Stimulated activated CD4-positive, alpha-beta T cell treated with anti-CD3 and anti-CD28 coated beads, Interleukin-1b, Interleukin-23, amount 100 ng/mL, for 1 hour (primary cell): ENCODE data around the gene ACACA.
"Not testable (repeated sequence)": the region's sequence is repeated elsewhere in the genome, so short reads cannot be mapped to it uniquely, and the experiment has no call there.

ENCODE experiments used
- DNase-seq, 2 donors: peaks; one replicate each; pipeline ENCODE4 v3.0.0-alpha.2; 2020; ENCODE audit warnings: low read depth in 2 of 2

ACACA gene

GRCh38 chr17:37393352-37393751, 13.3 kb downstream of the ACACA start:
- no peak for DNase-seq

DNA sequence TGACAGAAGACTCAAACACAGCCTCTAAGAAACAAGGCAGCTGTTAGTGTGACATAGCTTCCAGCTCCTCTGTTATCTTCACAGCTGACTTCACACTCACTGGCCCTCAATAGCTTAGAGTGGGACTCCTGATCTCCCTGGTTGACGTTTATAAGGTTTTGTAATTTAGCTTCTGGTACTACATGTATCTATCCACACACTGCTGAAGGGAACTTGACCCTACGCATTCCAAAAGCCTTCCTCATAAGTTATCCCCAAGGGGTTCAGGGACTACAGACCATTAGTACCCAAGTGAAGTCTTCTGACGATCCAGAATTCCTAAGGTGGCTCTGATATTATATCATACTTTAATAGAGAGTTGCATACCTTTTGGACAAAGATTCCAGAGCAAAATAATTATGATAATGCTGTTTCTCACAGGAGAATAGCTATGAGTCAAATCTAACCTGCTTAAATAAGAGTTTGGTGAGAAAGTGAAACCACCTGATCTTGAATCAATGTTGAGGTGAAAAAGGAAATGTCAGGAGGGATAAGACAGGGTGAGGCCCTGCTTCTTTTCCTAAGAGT, 14.5 kb downstream of the ACACA start:
- no peak for DNase-seq

GRCh38 chr17:37391146-37391545, 15.5 kb downstream of the ACACA start:
- DNase-seq = no peak

DNA sequence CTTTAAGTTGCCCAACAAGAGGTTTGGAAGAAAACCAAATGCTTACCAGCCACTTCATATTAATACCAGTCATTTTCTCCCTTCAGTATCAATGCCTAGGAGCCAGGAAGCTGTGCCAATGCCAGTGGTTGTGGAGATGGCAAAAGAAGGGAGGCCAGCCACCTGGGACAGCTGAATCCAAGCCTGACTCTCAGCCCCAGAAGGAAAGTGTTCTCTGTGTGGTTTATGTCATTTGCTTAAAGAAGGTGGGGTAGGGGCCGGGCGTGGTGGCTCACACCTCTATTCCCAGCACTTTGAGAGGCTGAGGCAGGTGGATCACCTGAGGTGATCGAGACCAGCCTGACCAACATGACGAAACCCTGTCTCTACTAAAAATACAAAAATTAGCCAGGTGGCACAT, 17.5 kb downstream of the ACACA start:
- no peak for DNase-seq

DNA sequence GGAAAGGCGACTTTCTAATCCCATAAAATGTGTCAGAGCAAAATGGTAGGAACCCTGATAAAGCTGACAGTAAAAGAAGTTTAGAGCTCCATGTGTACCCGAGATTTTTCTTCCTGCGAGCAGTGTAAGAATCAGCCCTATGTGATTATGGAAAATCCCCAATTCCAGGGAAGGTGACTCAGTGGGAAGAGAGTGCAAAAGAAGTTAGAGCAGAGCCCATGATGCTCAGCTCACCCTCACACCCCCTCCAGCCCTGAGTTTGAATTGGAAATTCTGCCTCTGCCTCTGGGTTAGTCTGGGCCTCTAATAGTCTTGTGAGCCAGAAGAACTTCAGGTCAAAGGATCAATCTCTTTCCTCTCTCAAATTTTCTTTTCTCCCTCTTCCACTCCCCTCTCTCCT, 18.4 kb downstream of the ACACA start:
- no peak for DNase-seq

DNA sequence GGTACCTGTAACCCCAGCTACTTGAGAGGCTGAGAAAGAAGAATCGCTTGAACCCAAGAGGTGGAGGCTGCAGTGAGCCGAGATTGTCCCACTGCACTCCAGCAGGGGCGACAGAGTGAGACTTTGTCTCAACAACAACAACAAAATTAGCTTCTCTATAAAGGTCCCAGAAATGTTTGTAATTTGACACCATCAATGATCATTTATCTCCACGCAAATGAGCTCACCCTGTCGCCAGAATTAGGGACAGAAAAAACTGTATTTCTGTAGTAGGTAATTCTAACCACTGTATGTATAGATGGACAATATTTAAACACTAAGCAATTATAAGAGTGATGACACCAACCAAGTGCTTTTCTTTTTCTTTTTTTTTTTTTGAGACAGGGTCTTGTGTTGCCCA, 20.2 kb downstream of the ACACA start:
- no peak for DNase-seq

- DNase-seq = no peak
Observed at GRCh38 chr17:37385474-37385990, 21.1 kb downstream of the ACACA start.

- no peak for DNase-seq
Observed at GRCh38 chr17:37384560-37385149, 22.0 kb downstream of the ACACA start.

DNA sequence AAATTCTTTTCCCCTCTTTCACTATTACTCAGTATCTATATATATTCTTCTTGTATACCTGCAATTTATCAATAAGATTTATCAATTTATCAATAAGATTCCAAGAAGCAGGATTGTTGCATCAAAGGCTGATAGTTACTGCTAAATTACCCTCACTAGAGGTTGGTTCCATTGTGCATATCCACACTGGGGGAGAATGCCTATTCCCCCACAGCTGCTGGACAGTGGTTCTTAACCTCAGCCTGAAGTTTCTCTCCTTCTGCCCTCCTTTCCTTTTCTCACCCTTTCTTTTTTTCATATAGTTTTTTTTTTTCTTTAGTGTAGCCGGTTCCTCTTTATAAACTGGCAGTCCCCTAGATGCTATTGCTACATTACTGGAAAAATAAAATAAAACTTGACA, 24.6 kb downstream of the ACACA start:
- no peak for DNase-seq

GRCh38 chr17:37375706-37376105, 30.9 kb downstream of the ACACA start, which contains the start of gene C17orf78:
Gene C17orf78, plus strand, starts transcription at chr17:37375985. Its CDS starts 108 bp downstream, at chr17:37376093.
- DNase-seq = no peak

DNA sequence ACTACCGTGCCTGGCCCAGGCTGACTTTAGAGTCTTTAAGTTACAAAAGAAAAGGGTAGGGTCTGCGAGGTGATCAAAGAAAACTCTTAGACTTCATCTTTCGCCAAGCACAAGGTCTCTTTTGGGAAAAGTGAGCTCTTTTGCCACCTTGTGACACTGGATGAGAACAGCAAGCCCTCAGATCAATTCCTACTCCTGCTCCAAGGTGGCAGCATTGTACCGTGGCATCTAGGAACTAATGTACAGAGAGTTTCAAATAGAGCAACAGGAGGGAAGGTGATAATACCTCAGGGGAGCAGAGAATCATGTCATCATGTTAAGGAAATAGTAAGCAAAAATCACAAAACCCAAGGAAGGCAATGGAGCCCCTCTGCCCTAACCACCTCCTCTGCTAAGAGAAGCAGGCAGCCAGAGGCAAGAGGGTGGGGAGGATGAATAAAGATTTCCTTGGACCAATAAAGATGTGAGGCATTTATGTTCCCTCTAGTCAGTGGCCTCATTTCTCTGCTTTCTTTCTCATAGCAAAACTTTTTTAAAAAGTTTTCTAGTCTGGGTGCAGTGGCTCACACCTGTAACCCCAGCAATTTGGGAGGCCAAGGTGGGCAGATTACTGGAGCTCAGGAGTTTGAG, 33.0 kb downstream of the ACACA start:
- peak; percentile 19 to 34 for DNase-seq

- DNase-seq = no peak
Observed at GRCh38 chr17:37368577-37368976, 38.1 kb downstream of the ACACA start.

DNA sequence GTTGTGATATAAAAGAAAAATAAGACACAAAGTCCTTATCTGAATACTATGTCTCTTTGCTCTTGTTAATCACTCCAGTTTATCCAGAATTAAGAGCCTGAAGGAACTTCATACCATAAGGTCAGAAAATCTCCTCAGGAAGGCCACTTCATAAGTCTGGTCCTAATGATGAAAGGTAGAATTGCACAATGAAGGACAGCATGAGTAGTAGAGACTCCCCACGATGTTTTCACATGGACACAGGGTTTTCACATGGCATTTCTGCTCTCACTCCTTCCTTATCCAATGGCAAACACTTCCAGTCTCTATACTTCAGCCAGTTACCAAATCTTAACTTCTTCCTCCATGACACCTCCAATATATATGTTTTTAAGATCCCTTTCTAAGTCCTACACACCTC, 41.0 kb downstream of the ACACA start:
- DNase-seq = no peak

DNA sequence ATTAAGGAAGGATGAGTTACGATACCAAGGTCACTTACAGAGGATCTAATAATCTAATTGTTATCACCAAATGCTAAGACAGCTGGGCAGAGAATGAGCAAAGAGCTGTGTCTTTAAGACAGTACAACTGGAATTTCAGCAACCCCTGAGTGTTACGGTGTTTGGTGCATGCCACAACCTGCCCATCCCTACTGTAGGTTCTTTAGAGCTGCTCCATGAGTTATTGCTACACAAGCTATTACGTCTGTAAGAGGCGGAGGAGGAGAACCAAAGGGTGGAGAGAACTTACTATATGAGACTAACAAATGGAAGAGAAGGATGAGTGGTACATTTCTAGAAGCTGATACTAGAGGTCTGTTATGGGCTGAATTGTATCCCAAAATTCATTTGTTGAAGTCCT, 45.1 kb downstream of the ACACA start:
- DNase-seq = no peak

DNA sequence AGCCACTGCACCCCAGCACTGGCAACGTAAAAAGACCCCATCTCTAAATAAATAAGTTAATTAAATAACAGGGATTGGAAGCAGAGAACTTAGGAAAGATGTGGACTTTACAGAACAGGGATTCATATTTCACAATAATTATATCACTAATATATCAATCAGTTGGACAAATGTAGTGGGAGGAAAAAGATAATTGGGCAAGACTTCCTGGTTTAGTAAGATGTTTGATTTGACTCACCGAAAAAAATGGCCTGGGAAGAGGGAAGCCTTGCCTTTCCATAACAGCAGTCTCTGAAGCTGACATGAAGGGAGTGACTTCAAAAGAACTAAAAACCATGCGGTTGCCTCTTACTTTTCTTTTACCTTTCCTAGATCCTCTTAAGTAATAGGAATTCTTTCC, 46.0 kb downstream of the ACACA start:
- DNase-seq = no peak

- DNase-seq = no peak
Observed at GRCh38 chr17:37359682-37360188, 46.9 kb downstream of the ACACA start.

DNA sequence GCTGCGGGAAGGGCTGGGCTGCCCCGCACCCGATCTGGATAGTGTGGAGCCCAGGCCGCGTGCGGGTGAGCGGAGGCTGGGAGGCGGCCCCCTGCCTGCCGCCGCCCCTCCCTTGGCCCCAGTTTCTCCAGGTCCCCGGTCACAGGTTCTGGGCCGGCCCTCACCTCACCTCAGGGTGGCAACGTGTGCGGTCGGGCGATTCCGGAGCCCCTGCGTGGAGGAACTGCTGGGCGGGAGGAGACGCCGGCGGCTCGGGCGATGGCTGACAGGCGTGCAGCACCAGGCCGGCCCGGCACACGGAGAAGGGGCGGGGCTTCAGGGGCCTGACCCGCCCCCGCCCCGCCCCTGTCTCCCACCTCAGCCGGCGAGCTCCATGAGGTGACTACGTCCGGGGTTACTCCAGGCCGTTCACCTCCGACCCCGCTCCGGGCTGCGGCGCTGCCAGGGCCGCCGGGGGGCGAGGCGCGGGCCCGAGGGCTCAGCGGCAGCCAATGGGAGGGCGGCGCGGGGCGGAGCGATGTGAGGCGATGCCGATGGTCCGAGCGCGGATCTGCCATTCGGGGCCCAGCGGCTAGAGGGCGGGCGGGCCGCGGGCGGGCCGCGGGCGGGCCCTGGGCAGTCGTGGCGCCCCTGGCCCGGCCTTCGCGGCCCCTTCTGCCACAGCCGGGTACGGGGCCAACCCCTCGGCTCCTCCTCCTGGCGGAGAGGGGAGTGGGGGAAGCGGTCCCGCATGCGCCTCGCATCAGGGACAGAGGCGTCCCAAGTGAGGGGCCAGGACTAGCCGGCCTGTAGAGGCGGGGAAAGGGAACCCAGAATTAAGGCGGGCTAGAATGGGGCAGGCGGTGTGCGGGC, 47.6 kb downstream of the ACACA start:
- DNase-seq = peak; percentile 59 to 78

DNA sequence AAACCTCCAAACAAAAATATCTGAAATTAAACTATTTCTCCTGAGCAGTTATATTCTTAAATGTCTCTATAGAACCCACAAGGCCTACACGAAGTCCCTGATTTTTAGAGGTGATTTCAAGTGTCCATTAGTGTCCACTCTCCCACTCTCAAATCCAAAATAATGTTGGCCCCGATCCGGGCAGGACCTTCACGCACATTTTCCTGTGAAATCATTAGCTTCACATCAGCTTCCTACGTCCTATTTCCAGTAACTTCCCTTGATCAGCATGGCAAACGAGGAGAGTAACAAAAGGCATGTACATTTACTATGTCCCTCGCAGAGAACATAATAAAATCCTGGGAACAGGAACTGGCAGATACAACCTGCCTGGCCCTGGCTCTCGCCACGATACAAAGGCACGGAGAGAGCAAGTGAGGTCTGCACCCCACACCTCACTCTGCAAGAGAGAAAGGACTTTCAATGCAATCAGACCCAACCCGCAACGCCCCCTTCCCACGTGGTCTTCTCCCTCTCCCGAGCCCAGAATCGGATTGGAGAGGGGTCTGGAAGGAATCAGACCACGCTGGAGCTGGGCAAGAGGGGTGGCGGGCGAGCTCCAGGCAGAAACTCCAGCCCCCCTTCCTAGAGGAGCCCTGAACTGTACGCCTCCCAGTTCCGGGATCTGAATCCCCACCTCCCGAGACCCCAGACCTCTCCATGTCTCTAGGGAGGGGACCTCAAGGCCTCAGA, 48.4 kb downstream of the ACACA start:
- peak in 1 of 2 donors; percentile 16 for DNase-seq

- not testable (repeated sequence) for DNase-seq
Observed at GRCh38 chr17:37356796-37357569, 49.7 kb downstream of the ACACA start.

DNA sequence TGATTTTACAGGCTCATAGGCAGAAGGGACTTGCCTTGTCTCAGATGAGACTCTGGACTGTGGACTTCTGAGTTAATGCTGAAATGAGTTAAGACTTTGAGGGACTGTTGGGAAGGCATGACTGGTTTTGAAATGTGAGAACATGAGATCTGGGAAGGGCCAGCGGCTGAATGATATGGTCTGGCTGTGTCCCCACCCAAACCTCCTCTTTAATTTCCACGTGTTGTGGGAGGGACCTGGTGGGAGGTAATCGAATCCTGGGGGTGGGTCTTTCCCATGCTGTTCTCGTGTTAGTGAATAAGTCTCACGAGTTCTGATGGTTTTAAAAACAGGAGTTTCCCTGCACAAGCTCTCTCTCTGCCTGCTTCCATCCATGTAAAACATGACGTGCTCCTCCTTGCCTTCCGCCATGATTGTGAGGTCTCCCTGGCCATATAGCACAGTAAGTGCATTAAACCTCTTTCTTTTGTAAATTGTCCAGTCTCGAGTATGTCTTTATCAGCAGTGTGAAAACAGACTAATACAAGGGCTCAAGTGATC, 59.7 kb downstream of the ACACA start:
- DNase-seq = not testable (repeated sequence)
